K562 (cell line): ENCODE measurements around the gene CDADC1. TPM values are rescaled to one million over a fixed set of nuclear protein-coding genes. Genes with fewer than 3 reads are reported as not detected.

Experiments used
- ATAC-seq: fragments of 200-7000 bp; cut with Tn5 transposase; 3 replicates; pipeline ENCODE4 v1.9.1; 2020; ENCODE audit warnings: moderate library complexity
- BruUV-seq: library from RNA; stranded (reverse); fragments of 400-500 nt; replicated peaks from 2 replicates; lab custom pipeline; 2021; lab: Mats Ljungman, UMichigan
- CTCF ChIA-PET: fragments of 300-600 bp; formaldehyde crosslinking; extraction: SDS; loops from one replicate; lab custom pipeline; 2021; ENCODE audit warnings: low intra/inter-chr PET ratio; lab: Yijun Ruan, JAX
- POLR2A ChIA-PET: fragments of 300-600, 350-650 bp; sonication (Branson Sonifier 250); formaldehyde crosslinking; extraction: SDS; loops from one replicate; lab custom pipeline; 2021; ENCODE audit warnings: antibody characterized with exemption, inconsistent platforms; lab: Yijun Ruan, JAX
- DNase-seq, 4 experiments: peaks; one replicate each; pipeline versions ENCODE4 v3.0.0 to v3.0.0-alpha.2; 2011 to 2018; ENCODE audit warnings: low spot score in 3 of 4, mixed read lengths in 3 of 4; ENCODE audit errors: extremely low read depth in 1 of 4
- FAIRE-seq: peaks from 2 replicates; lab custom pipeline; 2011; peaks lifted over from hg19 to GRCh38; lab: Jason Lieb, UNC
- H2AFZ ChIP-seq: 2 replicates; pipeline ENCODE4 v1.6.0; 2011; ENCODE audit warnings: low read depth, low read length, control low read depth, inconsistent platforms
- H3K27ac ChIP-seq: fragments of 200-600 bp; 3 replicates; pipeline ENCODE4 v1.8.0; 2011; ENCODE audit warnings: low read depth, mild to moderate bottlenecking, control low read depth, inconsistent platforms, low read length, moderate library complexity, mixed read lengths; ENCODE audit errors: extremely low read depth
- H3K27me3 ChIP-seq, 2 experiments: fragments of 300-600 bp in 1 of 2; 2 replicates in 1 of 2; 3 replicates in 1 of 2; pipeline versions ENCODE4 v1.6.0 to v1.8.0; 2011; ENCODE audit warnings: inconsistent platforms in 2 of 2, low read length in 2 of 2, mild to moderate bottlenecking in 1 of 2, mixed read lengths in 1 of 2, moderate library complexity in 1 of 2; ENCODE audit not compliant: control insufficient read depth in 2 of 2, insufficient read depth in 2 of 2
- H3K36me3 ChIP-seq: fragments of 300-600 bp; 3 replicates; pipeline ENCODE4 v1.8.0; 2011; ENCODE audit warnings: mild to moderate bottlenecking, low read length, inconsistent platforms; ENCODE audit not compliant: control insufficient read depth, insufficient read depth
- H3K4me1 ChIP-seq, 2 experiments: fragments of 200-600 bp in 1 of 2; replicated peaks in 1 of 2; 2 replicates in 1 of 2; 3 replicates in 1 of 2; pipeline versions ENCODE4 v1.5.1 to v1.8.0; 2011; ENCODE audit warnings: inconsistent platforms in 2 of 2, low read length in 2 of 2, mild to moderate bottlenecking in 1 of 2, mixed read lengths in 1 of 2, moderate library complexity in 1 of 2; ENCODE audit not compliant: control insufficient read depth in 2 of 2, insufficient read depth in 2 of 2
- H3K4me2 ChIP-seq: 2 replicates; pipeline ENCODE4 v1.6.1; 2011; ENCODE audit warnings: low read length, control low read depth, inconsistent platforms, mixed read lengths; ENCODE audit not compliant: insufficient read depth
- H3K4me3 ChIP-seq: fragments of 200-600 bp; sonication (generic), shearing (Covaris generic); 2 replicates; pipeline ENCODE4 v1.5.1; 2016; ENCODE audit warnings: control low read depth, inconsistent platforms
- H3K79me2 ChIP-seq: fragments of 200-600 bp; 3 replicates; pipeline ENCODE4 v1.8.0; 2011; ENCODE audit warnings: low read length, inconsistent platforms; ENCODE audit not compliant: control insufficient read depth, insufficient read depth
- H3K9ac ChIP-seq, 2 experiments: 2 replicates each; pipeline versions ENCODE4 v1.6.0 to v1.6.1; 2011; ENCODE audit warnings: low read depth in 2 of 2, low read length in 2 of 2, control low read depth in 1 of 2, inconsistent platforms in 1 of 2, mild to moderate bottlenecking in 1 of 2, mixed read lengths in 1 of 2; ENCODE audit not compliant: insufficient read depth in 1 of 2
- H3K9me1 ChIP-seq: one replicate; pipeline ENCODE4 v1.6.0; 2011; ENCODE audit warnings: inconsistent platforms, mild to moderate bottlenecking, low read length, moderate library complexity; ENCODE audit not compliant: control insufficient read depth, insufficient read depth
- H3K9me3 ChIP-seq: replicated peaks from 2 replicates; pipeline ENCODE4 v1.5.1; 2011; ENCODE audit warnings: low read depth, low read length, inconsistent platforms; ENCODE audit not compliant: control insufficient read depth, insufficient read depth
- H4K20me1 ChIP-seq: replicated peaks from 2 replicates; pipeline ENCODE4 v1.6.1; 2011; ENCODE audit warnings: low read length, inconsistent platforms, mixed read lengths; ENCODE audit not compliant: control insufficient read depth, insufficient read depth
- CC2D1A ChIP-seq: fragments of 450-650 bp; IDR thresholded peaks from 2 replicates; pipeline ENCODE4 v1.6.1; 2017; ENCODE audit warnings: mild to moderate bottlenecking
- CREM ChIP-seq: IDR thresholded peaks from 2 replicates; pipeline ENCODE4 v1.6.1; 2014; ENCODE audit warnings: antibody characterized with exemption, low read depth
- ETV6 ChIP-seq, 3 experiments: fragments of 150-350 bp in 1 of 3; sonication (generic) in 1 of 3; formaldehyde crosslinking in 1 of 3; IDR thresholded peaks; 2 replicates each; pipeline versions ENCODE4 v1.6.1 to v1.8.0; 2014 to 2022; ENCODE audit warnings: borderline replicate concordance in 2 of 3, low read depth in 2 of 3, antibody characterized with exemption in 1 of 3, low read length in 1 of 3, mild to moderate bottlenecking in 1 of 3, missing genetic modification reagents in 1 of 3
- NFIX ChIP-seq: fragments of 250-450 bp; sonication (Bioruptor Pico); IDR thresholded peaks from 2 replicates; pipeline ENCODE4 v1.4.0; 2020; ENCODE audit warnings: low read depth, mild to moderate bottlenecking, moderate library complexity
- PTTG1 ChIP-seq: fragments of 450-650 bp; IDR thresholded peaks from 2 replicates; pipeline ENCODE4 v1.6.1; 2016; ENCODE audit warnings: low read depth, mild to moderate bottlenecking, missing genetic modification characterization, missing compliant biosample characterization
- RBM17 ChIP-seq: fragments of 200-400 bp; formaldehyde crosslinking; IDR thresholded peaks from 2 replicates; pipeline ENCODE4 v1.6.1; 2017; ENCODE audit warnings: low read depth, mild to moderate bottlenecking, low read length, borderline replicate concordance
- SMAD4 ChIP-seq: fragments of 250-450 bp; sonication (Bioruptor Pico); conservative IDR thresholded peaks from 2 replicates; pipeline ENCODE4 v1.8.0; 2021; ENCODE audit warnings: inconsistent platforms, mild to moderate bottlenecking, moderate library complexity
- U2AF1 ChIP-seq: fragments of 200-400 bp; formaldehyde crosslinking; optimal IDR thresholded peaks from 2 replicates; pipeline ENCODE3; 2017; ENCODE audit warnings: mild to moderate bottlenecking, low read depth, low read length, moderate library complexity
- ZNF121 ChIP-seq: sonication (generic); formaldehyde crosslinking; conservative IDR thresholded peaks from 2 replicates; pipeline ENCODE4 v1.8.0; 2022; ENCODE audit warnings: missing genetic modification reagents
- WGBS: fragments of 100-300 bp; shearing (Covaris generic); methylation state at CpG from one replicate; pipeline ENCODE4 v1.1.6; 2016; ENCODE audit warnings: low coverage, mixed read lengths; ENCODE audit not compliant: insufficient coverage; ENCODE audit errors: missing lambda C conversion rate; 5-methylcytosine and 5-hydroxymethylcytosine counted together
- in situ Hi-C: fragments of 300-500 bp; cut with MboI; formaldehyde crosslinking; loops from 4 replicates; pipeline ENCODE4 v1.15.0; 2018; ENCODE audit warnings: inconsistent platforms, mixed read lengths
- intact Hi-C: fragments of 100-400 bp; cut with micrococcal nuclease; formaldehyde crosslinking; loops from 2 replicates; pipeline ENCODE4 v1.14.2; 2022
- polyA plus RNA-seq, 8 experiments: library from polyadenylated mRNA; depleted of rRNA in 4 of 8; stranded (reverse) in 5 of 8; unstranded in 3 of 8; fragments of >200 nt; fragmentation: Nextera tagmentation in 2 of 8; fragmentation: Illumina TruSeq in 1 of 8; extraction: Ambion mirVana in 2 of 8; extraction: Trizol in 1 of 8; gene quantifications; 2 replicates each; pipeline versions ENCODE4 v1.2.1 to v1.2.3, GENCODE V29; 2011 to 2014; ENCODE audit warnings: inconsistent platforms in 1 of 8, missing spikeins in 1 of 8
- total RNA-seq, 7 experiments: library from RNA; depleted of rRNA in 6 of 7; stranded (reverse); fragments of >200 nt in 6 of 7; fragmentation: Illumina TruSeq in 2 of 7; extraction: Trizol in 2 of 7; gene quantifications; 2 replicates each; pipeline versions ENCODE4 v1.2.1 to v1.2.3, GENCODE V29; 2011 to 2021; ENCODE audit warnings: low replicate concordance in 1 of 7
- TF ChIP-seq, protein P1 (sequence below), 2 experiments: IDR thresholded peaks in 1 of 2; conservative IDR thresholded peaks in 1 of 2; 2 replicates each; pipeline ENCODE4 v1.6.1; 2016; ENCODE audit warnings: low read depth in 2 of 2, mild to moderate bottlenecking in 1 of 2, missing compliant biosample characterization in 1 of 2, missing genetic modification characterization in 1 of 2, moderate library complexity in 1 of 2
- TF ChIP-seq, protein P2 (sequence below): sonication (generic); formaldehyde crosslinking; IDR thresholded peaks from 2 replicates; pipeline ENCODE4 v1.8.0; 2022; ENCODE audit warnings: mild to moderate bottlenecking, low read depth, missing genetic modification reagents
- TF ChIP-seq, protein P3 (sequence below): fragments of 450-650 bp; IDR thresholded peaks from 2 replicates; pipeline ENCODE4 v1.6.1; 2018; ENCODE audit warnings: mild to moderate bottlenecking, low read depth; ENCODE audit not compliant: partially characterized antibody
- TF ChIP-seq, protein P4 (sequence below): sonication (generic); formaldehyde crosslinking; IDR thresholded peaks from 2 replicates; pipeline ENCODE4 v1.8.1; 2023; ENCODE audit warnings: mild to moderate bottlenecking, missing genetic modification reagents

Gene CDADC1
- total and polyA plus RNA-seq, 9 of the 15 experiments (the other 6 are each of a cell fraction or from before 2014, with no cell fraction given) = 4.1 to 11.8 (median 6.3) TPM

DNA sequence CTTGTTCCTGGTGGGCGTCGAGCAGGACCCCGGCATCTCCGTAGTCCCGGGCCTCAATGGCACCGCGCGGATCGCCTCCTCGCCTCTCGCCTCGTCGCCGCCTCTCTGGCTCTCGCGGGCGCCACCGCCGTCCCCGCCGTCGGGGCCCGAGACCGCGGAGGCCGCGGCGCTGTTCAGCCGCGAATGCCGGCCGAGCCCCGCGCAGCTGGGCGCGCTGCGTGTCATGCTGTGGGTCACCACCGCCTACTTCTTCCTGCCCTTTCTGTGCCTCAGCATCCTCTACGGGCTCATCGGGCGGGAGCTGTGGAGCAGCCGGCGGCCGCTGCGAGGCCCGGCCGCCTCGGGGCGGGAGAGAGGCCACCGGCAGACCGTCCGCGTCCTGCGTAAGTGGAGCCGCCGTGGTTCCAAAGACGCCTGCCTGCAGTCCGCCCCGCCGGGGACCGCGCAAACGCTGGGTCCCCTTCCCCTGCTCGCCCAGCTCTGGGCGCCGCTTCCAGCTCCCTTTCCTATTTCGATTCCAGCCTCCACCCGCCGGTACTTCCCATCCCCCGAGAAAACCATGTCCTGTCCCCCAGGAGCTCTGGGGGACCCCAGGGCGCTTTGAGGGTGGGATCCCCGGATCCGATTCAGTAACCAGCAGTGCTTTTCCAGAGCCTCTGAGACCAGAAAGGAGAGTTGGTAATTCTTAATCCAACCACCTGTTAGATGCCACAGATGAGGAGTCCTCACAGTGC lies 26.7 kb upstream of the CDADC1 start:
- Histone ChIP-seq H4K20me1 (no peaks in the 10 kb centered on the region), H3K79me2 (no peaks in the 10 kb centered on the region), H3K4me2 (no peak overlapping the region), H3K9me3 (no peaks in the 10 kb centered on the region), H3K4me3 (no peak overlapping the region), H3K9me1 (no peaks in the 10 kb centered on the region), H3K36me3 (no peaks in the 10 kb centered on the region), H3K9ac (no peak overlapping the region), H3K27ac (no peak overlapping the region), H2AFZ (no peak overlapping the region), H3K4me1 (peaks cover 0 to 12% of the 10 kb centered on the region in 2 experiments; a peak in 3 of 5 replicates), H3K27me3 (peaks cover 0 to 7% of the 10 kb centered on the region in 2 experiments; a peak in 2 of 5 replicates)
- intact Hi-C loops = no loop called here
- no TSS peak for BruUV-seq
- ATAC-seq = no peak
- ChIA-PET CTCF (no interaction called here), POLR2A (no interaction called here)
- in situ Hi-C loops = no loop called here
- 44% methylated on average over 10 of the region's 73 CpGs for WGBS
- DNase-seq = no peak
- no peak for FAIRE-seq
- TF ChIP-seq CC2D1A (no peak), CREM (no peak), U2AF1 (no peak), ETV6 (IDR thresholded peaks at IDR 0.05; ENCODE audit: borderline replicate concordance in 1 of 2, low read depth in 2 of 2, low read length in 1 of 2) (no peak), ETV6 (CRISPR knock-in tag; IDR thresholded peaks at IDR 0.05; ENCODE audit: borderline replicate concordance) (no peak), RBM17 (no peak), NFIX (no peak), SMAD4 (no peak), PTTG1 (tag) (no peak), ZNF121 (CRISPR knock-in tag) (no peak)
- TF ChIP-seq, protein P1, sequence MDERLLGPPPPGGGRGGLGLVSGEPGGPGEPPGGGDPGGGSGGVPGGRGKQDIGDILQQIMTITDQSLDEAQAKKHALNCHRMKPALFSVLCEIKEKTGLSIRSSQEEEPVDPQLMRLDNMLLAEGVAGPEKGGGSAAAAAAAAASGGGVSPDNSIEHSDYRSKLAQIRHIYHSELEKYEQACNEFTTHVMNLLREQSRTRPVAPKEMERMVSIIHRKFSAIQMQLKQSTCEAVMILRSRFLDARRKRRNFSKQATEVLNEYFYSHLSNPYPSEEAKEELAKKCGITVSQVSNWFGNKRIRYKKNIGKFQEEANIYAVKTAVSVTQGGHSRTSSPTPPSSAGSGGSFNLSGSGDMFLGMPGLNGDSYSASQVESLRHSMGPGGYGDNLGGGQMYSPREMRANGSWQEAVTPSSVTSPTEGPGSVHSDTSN (CRISPR knock-in tag; IDR thresholded peaks at IDR 0.05; ENCODE audit: low read depth) = no peak
- TF ChIP-seq, protein P1 (tag; conservative IDR thresholded peaks at IDR 0.05; ENCODE audit: low read depth) = no peak
- TF ChIP-seq, protein P2, sequence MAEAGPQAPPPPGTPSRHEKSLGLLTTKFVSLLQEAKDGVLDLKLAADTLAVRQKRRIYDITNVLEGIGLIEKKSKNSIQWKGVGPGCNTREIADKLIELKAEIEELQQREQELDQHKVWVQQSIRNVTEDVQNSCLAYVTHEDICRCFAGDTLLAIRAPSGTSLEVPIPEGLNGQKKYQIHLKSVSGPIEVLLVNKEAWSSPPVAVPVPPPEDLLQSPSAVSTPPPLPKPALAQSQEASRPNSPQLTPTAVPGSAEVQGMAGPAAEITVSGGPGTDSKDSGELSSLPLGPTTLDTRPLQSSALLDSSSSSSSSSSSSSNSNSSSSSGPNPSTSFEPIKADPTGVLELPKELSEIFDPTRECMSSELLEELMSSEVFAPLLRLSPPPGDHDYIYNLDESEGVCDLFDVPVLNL (CRISPR knock-in tag) = no peak
- TF ChIP-seq, protein P3, sequence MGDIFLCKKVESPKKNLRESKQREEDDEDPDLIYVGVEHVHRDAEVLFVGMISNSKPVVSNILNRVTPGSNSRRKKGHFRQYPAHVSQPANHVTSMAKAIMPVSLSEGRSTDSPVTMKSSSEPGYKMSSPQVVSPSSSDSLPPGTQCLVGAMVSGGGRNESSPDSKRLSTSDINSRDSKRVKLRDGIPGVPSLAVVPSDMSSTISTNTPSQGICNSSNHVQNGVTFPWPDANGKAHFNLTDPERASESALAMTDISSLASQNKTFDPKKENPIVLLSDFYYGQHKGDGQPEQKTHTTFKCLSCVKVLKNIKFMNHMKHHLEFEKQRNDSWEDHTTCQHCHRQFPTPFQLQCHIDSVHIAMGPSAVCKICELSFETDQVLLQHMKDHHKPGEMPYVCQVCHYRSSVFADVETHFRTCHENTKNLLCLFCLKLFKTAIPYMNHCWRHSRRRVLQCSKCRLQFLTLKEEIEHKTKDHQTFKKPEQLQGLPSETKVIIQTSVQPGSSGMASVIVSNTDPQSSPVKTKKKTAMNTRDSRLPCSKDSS = no peak
- TF ChIP-seq, protein P4, sequence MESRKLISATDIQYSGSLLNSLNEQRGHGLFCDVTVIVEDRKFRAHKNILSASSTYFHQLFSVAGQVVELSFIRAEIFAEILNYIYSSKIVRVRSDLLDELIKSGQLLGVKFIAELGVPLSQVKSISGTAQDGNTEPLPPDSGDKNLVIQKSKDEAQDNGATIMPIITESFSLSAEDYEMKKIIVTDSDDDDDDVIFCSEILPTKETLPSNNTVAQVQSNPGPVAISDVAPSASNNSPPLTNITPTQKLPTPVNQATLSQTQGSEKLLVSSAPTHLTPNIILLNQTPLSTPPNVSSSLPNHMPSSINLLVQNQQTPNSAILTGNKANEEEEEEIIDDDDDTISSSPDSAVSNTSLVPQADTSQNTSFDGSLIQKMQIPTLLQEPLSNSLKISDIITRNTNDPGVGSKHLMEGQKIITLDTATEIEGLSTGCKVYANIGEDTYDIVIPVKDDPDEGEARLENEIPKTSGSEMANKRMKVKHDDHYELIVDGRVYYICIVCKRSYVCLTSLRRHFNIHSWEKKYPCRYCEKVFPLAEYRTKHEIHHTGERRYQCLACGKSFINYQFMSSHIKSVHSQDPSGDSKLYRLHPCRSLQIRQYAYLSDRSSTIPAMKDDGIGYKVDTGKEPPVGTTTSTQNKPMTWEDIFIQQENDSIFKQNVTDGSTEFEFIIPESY (CRISPR knock-in tag) = no peak
